HAP-1 (cell line): ENCODE results near the gene DSE.

Experiments
- DNase-seq, 2 experiments: peaks; one replicate each; pipeline ENCODE4 v3.0.0-alpha.2; 2016 to 2020; ENCODE audit warnings: low spot score in 2 of 2
- H3K27me3 ChIP-seq: fragments of 250-450 bp; sonication (Bioruptor Pico); 2 replicates; pipeline ENCODE4 v1.5.1; 2020; ENCODE audit warnings: low read depth, mild to moderate bottlenecking, moderate library complexity
- H3K36me3 ChIP-seq: fragments of 250-450 bp; sonication (Bioruptor Pico); replicated peaks from 2 replicates; pipeline ENCODE4 v1.5.1; 2020; ENCODE audit warnings: mild to moderate bottlenecking
- H3K4me1 ChIP-seq: fragments of 250-450 bp; sonication (Bioruptor Pico); 2 replicates; pipeline ENCODE4 v1.5.1; 2020; ENCODE audit warnings: mild to moderate bottlenecking
- H3K4me3 ChIP-seq: fragments of 250-450 bp; sonication (Bioruptor Pico); 2 replicates; pipeline ENCODE4 v1.5.1; 2020; ENCODE audit warnings: mild to moderate bottlenecking, moderate library complexity
- H3K9me3 ChIP-seq: fragments of 250-450 bp; sonication (Bioruptor Pico); 2 replicates; pipeline ENCODE4 v1.5.1; 2020; ENCODE audit warnings: mild to moderate bottlenecking, moderate library complexity
- in situ Hi-C: fragments of 300-500 bp; cut with MboI; formaldehyde crosslinking; loops from 3 replicates; pipeline ENCODE4 v1.14.3; 2020; ENCODE audit warnings: low sequenced_read_pairs, inconsistent platforms, mixed read lengths

The DSE gene

GRCh38 chr6:116419069-116419786, 48.5 kb downstream of the DSE start:
- H3K9me3 ChIP-seq: no peaks in the 10 kb centered on the region
- H3K27me3 ChIP-seq: no peaks in the 10 kb centered on the region
- no peak overlapping the region for H3K4me3 ChIP-seq
- no peaks in the 10 kb centered on the region for H3K4me1 ChIP-seq
- H3K36me3 ChIP-seq: no peaks in the 10 kb centered on the region
- in situ Hi-C loops: no loop called here
- no peak for DNase-seq

DNA sequence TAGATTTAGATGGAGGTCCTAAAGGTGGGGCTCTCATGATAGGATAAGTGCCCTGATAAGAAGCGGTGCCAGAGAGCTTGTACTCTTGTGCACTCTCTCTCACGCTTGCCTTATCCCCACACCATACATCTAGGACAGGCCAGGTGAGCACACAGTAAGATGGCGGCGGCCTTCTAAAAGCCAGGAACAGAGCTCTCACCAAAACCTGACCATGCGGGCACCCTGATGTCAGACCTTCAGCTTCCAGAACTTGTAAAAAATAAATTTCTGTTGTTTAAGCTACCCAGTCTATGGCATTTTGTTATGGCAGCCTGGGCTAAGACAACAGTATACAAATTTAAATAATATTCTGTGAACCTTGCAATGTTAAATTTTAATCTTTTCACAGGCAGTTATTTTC, 49.6 kb downstream of the DSE start:
- no peak for DNase-seq
- Histone ChIP-seq H3K4me1 (no peaks in the 10 kb centered on the region), H3K4me3 (no peak overlapping the region), H3K9me3 (no peaks in the 10 kb centered on the region), H3K27me3 (no peaks in the 10 kb centered on the region), H3K36me3 (no peaks in the 10 kb centered on the region)
- in situ Hi-C loops: no loop called here

DNA sequence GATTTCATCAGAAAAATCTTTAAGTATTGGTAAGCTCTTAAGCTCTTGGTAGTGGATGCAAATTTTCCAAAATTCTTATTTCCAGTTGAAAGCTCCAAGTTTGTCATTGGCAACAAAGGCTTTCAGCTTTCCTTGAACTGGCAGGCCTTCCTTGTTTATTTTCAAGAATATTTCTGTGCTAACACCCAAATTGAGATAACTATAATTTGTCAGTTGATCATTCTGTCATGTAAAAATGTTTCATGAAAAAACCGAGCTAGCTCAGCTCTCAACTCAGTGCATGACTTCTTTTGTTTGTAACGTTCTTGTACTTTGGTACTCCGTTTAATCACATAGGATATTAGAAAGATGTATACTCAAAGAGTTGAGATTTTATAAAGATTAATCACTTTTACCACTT, 51.5 kb downstream of the DSE start:
- in situ Hi-C loops: no loop called here
- Histone ChIP-seq H3K9me3 (no peaks in the 10 kb centered on the region), H3K4me1 (no peaks in the 10 kb centered on the region), H3K4me3 (no peak overlapping the region), H3K27me3 (no peaks in the 10 kb centered on the region), H3K36me3 (no peaks in the 10 kb centered on the region)
- DNase-seq: no peak

DNA sequence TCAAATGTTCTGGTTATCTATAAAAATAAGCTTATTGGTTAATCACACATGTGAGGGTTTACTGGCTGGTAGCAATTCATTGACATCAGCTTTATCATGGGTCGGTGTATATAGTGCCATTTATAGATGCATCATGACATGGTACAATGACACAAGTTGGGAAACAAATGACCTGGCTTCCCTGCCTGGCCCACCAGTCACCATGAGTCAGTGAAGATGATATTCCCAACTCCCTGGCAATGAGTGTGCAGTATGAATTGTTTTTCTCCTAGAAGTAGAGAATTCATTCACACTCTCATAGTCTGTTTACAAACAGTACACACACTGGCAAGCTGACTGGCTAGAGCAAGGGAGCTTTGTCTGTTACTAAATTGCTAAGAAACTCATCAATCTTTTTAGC, 53.3 kb downstream of the DSE start:
- no peak for DNase-seq
- in situ Hi-C loops: no loop called here
- H3K27me3 ChIP-seq: no peaks in the 10 kb centered on the region
- no peaks in the 10 kb centered on the region for H3K36me3 ChIP-seq
- H3K4me3 ChIP-seq: no peak overlapping the region
- no peaks in the 10 kb centered on the region for H3K4me1 ChIP-seq
- no peaks in the 10 kb centered on the region for H3K9me3 ChIP-seq

- Histone ChIP-seq H3K4me3 (no peak overlapping the region), H3K9me3 (no peaks in the 10 kb centered on the region), H3K27me3 (no peaks in the 10 kb centered on the region), H3K4me1 (no peaks in the 10 kb centered on the region), H3K36me3 (no peaks in the 10 kb centered on the region)
- in situ Hi-C loops: no loop called here
- no peak for DNase-seq
Observed at GRCh38 chr6:116426551-116426950, 55.8 kb downstream of the DSE start.

DNA sequence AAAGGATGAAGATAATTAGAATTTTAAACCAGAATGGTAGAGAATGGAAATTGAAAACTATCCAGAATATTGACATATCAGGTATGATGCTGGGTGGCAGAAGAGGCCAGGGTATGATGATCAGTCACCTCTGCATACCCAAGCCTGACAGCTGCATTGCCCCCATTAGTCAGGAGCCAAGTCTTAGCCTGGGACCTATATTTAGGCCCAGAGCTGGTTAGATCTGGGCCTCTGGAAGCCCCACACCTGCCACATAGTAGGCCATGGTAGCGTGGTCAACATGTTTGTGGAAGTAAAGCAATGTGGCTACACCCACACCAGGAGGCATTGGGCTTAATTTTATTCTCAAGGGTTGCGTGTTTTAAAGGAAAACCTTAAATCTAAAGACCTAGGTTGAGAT, 58.4 kb downstream of the DSE start:
- no peak for DNase-seq
- H3K27me3 ChIP-seq: no peaks in the 10 kb centered on the region
- H3K4me1 ChIP-seq: no peaks in the 10 kb centered on the region
- no peak overlapping the region for H3K4me3 ChIP-seq
- H3K9me3 ChIP-seq: no peaks in the 10 kb centered on the region
- H3K36me3 ChIP-seq: no peaks in the 10 kb centered on the region
- in situ Hi-C loops: no loop called here

GRCh38 chr6:116430860-116431259, 60.1 kb downstream of the DSE start:
- no peaks in the 10 kb centered on the region for H3K27me3 ChIP-seq
- H3K9me3 ChIP-seq: no peaks in the 10 kb centered on the region
- H3K4me3 ChIP-seq: no peak overlapping the region
- DNase-seq: no peak
- in situ Hi-C loops: no loop called here
- H3K36me3 ChIP-seq: no peaks in the 10 kb centered on the region
- no peaks in the 10 kb centered on the region for H3K4me1 ChIP-seq

GRCh38 chr6:116431964-116432595, 61.3 kb downstream of the DSE start:
- no peaks in the 10 kb centered on the region for H3K27me3 ChIP-seq
- H3K4me1 ChIP-seq: no peaks in the 10 kb centered on the region
- in situ Hi-C loops: no loop called here
- no peaks in the 10 kb centered on the region for H3K36me3 ChIP-seq
- H3K9me3 ChIP-seq: no peaks in the 10 kb centered on the region
- no peak overlapping the region for H3K4me3 ChIP-seq
- no peak for DNase-seq

DNA sequence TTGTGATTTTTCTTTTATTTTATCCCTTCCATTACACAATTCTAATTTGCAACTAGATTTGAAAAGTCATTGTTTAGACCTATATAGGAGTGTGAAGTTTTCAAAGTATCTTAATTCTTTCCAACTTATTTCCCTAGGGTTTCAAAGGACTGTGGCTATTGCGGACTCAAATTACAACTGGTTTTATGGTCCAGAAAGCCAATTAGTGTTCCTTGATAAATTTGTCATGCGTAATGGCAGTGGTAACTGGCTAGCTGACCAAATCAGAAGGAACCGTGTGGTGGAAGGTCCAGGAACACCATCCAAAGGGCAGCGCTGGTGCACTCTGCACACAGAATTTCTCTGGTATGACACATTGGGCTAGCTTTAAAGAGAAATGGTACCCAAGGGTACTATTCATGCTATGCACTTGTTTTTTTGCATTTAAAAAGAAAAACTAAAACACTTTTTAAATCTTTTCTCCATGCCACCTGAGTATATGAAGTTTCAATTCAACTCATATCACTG, 62.5 kb downstream of the DSE start:
- Histone ChIP-seq H3K4me1 (no peaks in the 10 kb centered on the region), H3K4me3 (no peak overlapping the region), H3K36me3 (no peaks in the 10 kb centered on the region), H3K27me3 (no peaks in the 10 kb centered on the region), H3K9me3 (no peaks in the 10 kb centered on the region)
- in situ Hi-C loops: no loop called here
- no peak for DNase-seq

DNA sequence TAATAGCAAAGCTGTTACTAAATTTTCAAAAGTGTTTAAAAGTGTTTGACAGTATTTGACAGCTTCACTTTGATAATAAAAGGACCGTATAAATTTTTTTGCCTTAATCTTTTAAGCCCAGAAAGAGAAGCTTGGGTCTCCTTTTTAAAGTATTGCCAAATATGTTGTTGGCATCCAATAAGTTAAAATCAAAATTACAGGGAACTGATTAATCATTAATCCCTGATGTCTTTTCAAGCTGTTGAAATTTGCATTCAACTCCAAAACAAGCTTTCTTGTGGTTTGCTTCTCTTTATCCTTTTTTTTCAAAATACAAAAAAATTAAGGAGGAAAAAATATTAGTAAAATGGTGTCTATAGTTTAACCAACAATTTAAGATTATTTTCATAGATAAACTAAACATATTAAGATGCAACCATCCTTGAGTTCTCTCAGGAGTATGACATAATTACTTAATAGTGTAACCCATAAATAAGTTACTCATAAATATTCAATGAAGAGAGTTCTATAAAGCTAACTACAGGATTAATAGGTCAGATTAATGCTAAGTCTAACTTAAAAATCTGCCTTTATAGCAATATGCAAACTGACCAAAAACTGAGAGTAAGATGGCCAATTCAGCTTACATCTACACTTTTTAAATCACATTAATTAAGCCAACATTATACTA, 63.4 kb downstream of the DSE start:
- DNase-seq: no peak
- H3K27me3 ChIP-seq: no peaks in the 10 kb centered on the region
- in situ Hi-C loops: no loop called here
- H3K9me3 ChIP-seq: no peaks in the 10 kb centered on the region
- H3K4me1 ChIP-seq: no peaks in the 10 kb centered on the region
- no peaks in the 10 kb centered on the region for H3K36me3 ChIP-seq
- H3K4me3 ChIP-seq: no peak overlapping the region

DNA sequence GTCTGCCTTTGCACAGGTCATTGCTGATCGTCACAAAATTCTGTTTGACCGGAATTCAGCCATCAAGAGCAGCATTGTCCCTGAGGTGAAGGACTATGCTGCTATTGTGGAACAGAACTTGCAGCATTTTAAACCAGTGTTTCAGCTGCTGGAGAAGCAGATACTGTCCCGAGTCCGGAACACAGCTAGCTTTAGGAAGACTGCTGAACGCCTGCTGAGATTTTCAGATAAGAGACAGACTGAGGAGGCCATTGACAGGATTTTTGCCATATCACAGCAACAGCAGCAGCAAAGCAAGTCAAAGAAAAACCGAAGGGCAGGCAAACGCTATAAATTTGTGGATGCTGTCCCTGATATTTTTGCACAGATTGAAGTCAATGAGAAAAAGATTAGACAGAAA, 65.8 kb downstream of the DSE start:
- Histone ChIP-seq H3K4me1 (no peaks in the 10 kb centered on the region), H3K27me3 (no peaks in the 10 kb centered on the region), H3K36me3 (no peaks in the 10 kb centered on the region), H3K4me3 (no peak overlapping the region), H3K9me3 (no peaks in the 10 kb centered on the region)
- DNase-seq: no peak
- in situ Hi-C loops: no loop called here

DNA sequence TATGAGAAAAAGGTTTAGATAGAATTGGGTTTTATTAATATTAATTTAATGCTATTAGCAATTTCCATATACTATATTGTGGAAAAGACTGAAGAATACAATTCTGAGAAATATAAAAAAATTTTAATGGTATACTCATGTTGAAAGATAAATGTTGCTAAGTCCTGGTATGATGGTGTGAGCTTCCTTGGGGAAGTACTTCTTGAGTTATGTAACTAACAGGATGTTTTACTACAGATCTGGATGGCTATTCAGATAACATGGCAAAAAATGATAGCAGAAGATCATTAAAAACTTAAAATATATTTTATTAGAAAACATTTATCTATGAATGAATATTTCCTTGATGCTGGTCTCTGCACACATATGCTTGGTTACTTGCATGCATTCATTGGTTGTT, 66.9 kb downstream of the DSE start:
- H3K36me3 ChIP-seq: no peaks in the 10 kb centered on the region
- no peak for DNase-seq
- H3K4me3 ChIP-seq: no peak overlapping the region
- no peaks in the 10 kb centered on the region for H3K27me3 ChIP-seq
- no peaks in the 10 kb centered on the region for H3K4me1 ChIP-seq
- in situ Hi-C loops: no loop called here
- no peaks in the 10 kb centered on the region for H3K9me3 ChIP-seq

DNA sequence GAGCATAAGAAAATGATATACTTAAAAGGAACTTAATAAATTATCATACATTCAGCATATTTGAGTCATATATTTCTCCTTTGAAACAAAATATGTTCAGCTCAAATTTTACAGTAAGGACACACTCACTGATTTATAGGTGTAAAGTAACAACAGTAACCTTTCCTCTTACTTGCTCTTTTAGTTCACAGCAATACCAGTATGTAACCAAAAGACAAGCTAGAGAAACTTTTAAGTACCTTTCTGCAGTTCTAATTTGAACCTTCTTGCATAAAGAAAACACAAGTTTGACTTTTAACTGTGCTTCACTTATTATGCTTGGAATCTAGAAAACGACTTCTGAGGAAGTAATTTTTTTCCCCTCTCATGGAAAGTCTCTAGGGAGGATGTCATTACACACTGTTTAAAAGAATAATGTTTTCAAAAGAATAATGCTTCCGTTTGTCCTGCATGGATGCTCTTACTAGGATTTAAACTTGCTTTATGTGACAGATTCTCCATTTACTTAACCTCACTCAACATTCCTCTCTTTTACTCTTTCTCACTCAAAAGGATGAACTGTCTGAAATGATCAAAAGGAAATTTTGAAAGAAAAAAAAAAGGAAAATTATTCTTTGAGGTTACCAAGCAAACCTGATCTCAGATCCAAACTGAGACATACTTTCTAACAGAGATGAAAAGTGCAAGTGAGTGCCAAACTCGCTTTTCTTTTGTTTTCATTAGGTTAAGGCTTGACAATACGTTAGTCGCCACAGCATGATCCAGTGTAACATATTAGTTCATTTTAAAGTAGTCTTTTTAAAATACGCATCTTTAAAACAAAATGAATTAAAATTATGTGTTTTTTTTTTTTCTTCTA, 68.1 kb downstream of the DSE start:
- no peaks in the 10 kb centered on the region for H3K9me3 ChIP-seq
- H3K36me3 ChIP-seq: no peaks in the 10 kb centered on the region
- no peaks in the 10 kb centered on the region for H3K4me1 ChIP-seq
- DNase-seq: no peak
- in situ Hi-C loops: no loop called here
- H3K27me3 ChIP-seq: no peaks in the 10 kb centered on the region
- H3K4me3 ChIP-seq: no peak overlapping the region
